Measurements from ENCODE around the gene TMEM127.

DNA sequence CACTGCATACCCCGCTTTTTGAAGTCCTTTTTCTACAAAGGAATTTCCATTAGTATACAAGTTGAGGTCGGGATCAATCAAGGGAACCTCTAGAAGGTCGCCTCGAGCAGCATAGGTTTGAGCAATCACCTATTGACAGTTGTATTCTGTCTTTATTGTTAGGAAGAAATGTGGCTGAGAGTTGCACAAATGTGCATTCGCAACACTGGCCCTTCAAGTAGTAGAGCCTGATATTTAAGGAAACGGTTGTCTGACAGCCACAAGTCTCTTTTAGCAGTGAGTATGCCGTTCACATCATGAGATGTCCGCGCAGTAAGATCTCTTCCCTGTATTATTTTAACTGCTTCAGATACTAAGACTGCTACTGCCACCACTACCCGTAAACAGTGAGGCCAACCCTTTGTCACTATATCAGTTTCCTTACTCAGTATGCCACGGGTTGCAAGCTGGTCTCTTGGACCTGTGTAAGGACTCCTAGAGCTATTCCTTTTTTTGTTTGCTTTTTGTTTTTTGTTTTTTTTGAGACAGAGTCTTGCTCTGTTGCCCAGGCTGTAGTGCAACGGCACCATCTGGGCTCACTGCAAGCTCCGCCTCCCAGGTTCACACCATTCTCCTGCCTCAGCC, 47.2 kb downstream of the TMEM127 start:
- TF ChIP-seq, protein P1, sequence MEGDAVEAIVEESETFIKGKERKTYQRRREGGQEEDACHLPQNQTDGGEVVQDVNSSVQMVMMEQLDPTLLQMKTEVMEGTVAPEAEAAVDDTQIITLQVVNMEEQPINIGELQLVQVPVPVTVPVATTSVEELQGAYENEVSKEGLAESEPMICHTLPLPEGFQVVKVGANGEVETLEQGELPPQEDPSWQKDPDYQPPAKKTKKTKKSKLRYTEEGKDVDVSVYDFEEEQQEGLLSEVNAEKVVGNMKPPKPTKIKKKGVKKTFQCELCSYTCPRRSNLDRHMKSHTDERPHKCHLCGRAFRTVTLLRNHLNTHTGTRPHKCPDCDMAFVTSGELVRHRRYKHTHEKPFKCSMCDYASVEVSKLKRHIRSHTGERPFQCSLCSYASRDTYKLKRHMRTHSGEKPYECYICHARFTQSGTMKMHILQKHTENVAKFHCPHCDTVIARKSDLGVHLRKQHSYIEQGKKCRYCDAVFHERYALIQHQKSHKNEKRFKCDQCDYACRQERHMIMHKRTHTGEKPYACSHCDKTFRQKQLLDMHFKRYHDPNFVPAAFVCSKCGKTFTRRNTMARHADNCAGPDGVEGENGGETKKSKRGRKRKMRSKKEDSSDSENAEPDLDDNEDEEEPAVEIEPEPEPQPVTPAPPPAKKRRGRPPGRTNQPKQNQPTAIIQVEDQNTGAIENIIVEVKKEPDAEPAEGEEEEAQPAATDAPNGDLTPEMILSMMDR (IDR thresholded peaks at IDR 0.05; ENCODE audit: poor library complexity) = no peak
- TF ChIP-seq EZH2phosphoT487 (IDR thresholded peaks at IDR 0.05; ENCODE audit: low read depth, severe bottlenecking, unreplicated experiment) (no peak), EZH2 (IDR thresholded peaks at IDR 0.05; ENCODE audit: borderline replicate concordance) (no peak)

All from hepatocyte (in vitro differentiated cells).